ENCODE data around the gene STK11IP. TPM values are rescaled to one million over a fixed set of nuclear protein-coding genes. Genes with fewer than 3 reads are reported as not detected.

The STK11IP gene
- total RNA-seq, 2 experiments from 2014 or later: 23.5 to 26.1 TPM

DNA sequence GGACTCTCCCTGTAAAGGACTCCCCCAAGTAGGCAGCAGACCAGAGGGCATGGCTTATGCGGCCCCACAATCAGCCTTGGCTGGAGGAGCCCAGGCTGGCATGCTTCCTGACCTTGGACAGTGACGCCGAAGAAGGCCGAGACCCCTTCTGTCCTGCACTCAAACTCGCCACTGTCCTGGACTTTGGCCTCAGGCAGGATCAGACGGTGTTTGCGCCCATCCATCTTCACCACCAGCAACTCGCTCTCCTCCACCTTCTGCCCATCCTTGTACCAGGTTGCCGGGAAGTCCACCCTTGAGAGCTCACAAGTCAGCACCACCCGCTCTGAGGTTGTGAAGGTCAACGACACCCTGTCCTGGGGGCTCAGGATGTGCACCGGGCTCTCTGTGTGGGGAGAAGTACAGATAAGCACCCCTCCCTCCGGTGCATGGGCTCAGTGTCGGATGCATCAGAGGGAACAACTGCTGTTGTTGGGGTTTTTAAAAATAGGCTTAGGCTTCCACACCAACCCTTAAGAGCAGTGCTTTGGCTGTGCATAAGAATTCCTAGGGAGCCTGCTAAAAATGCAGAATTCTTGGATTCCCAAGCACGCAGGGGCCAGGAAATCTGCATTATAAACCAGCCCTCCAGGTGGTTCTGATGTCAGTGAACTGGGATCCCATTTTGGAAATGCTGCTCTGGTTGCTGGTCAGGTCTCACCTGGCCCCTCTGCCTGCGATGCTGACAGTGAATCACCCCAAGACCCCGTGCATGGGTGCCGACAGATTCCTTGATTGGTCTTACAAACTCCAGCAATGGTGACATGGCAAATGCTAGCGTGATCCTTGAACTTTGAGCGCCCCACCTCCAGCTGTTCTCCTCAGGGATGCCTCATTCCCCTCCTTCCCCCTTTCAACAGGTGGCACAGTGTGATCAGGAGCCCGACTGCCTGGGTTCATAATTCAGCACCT is 32.3 kb upstream of the STK11IP start:
- intact Hi-C loops (cut with DNase I, micrococcal nuclease): no loop called here
- DNase-seq (no peak), ATAC-seq (no peak)
- H3K27me3 Mint-ChIP-seq: peaks cover 20% of the 10 kb centered on the region
- H3K4me3 Mint-ChIP-seq: no peak overlapping the region
- no peaks in the 10 kb centered on the region for H3K4me1 Mint-ChIP-seq
- H3K27ac Mint-ChIP-seq: no peak overlapping the region
- H3K9me3 Mint-ChIP-seq (ENCODE audit: low read depth): no peaks in the 10 kb centered on the region
- H3K36me3 Mint-ChIP-seq (ENCODE audit: low read depth): no peaks in the 10 kb centered on the region
- ChIA-PET CTCF (interaction anchor here (0.9 kb wide), 1 partner anchor 18 kb away, joined by 4 read pairs; no protein-coding TSS in a partner anchor), POLR2A (no interaction called here)

DNA sequence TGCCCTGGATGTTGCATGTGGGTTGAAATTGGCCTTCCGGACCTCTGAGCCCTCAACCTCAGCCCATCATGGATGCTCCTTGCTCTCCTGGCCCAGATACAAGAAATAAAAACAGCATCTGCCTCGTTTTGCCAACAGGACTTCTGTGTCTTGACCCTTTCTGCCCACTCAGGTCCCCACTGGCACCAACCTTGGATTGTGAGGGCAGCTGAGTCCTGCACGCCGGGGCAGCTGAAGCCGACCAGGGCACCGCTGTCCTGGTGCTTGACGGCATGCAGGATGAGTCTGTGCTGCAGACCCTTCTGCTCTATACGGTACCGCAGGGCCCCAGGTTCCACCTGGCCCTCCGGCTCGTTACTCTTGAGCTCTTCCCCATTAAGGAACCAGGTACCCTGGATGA is 31.0 kb upstream of the STK11IP start:
- DNase-seq (no peak), ATAC-seq (no peak)
- H3K4me3 Mint-ChIP-seq: no peak overlapping the region
- H3K4me1 Mint-ChIP-seq: no peaks in the 10 kb centered on the region
- no peaks in the 10 kb centered on the region for H3K9me3 Mint-ChIP-seq (ENCODE audit: low read depth)
- no peaks in the 10 kb centered on the region for H3K36me3 Mint-ChIP-seq (ENCODE audit: low read depth)
- no peak overlapping the region for H3K27ac Mint-ChIP-seq
- H3K27me3 Mint-ChIP-seq: peaks cover 20% of the 10 kb centered on the region
- intact Hi-C loops (cut with DNase I, micrococcal nuclease): no loop called here
- ChIA-PET CTCF (no interaction called here), POLR2A (no interaction called here)

DNA sequence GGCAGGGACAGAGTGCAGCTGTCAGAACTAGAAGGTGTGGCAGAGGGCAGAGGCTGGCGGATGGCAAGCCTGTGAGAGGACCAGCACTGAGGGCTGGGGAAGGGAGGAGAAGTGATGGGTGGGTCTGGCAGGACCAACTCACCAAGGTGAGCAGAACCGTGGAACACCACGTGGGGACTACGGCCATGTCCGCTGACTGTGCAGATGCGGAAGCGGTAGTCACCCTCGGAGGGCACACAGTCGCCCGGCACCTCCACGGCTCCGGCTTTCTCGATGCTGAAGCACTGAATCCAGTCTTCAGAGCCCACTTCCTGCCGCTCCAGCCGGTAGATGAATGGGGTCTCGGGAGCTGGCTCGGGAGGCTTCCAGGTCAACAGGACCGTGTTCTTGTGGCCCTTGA is 30.5 kb upstream of the STK11IP start:
- ATAC-seq (no peak), DNase-seq (no peak)
- ChIA-PET CTCF (no interaction called here), POLR2A (no interaction called here)
- peaks cover 25% of the 10 kb centered on the region for H3K27me3 Mint-ChIP-seq
- no peaks in the 10 kb centered on the region for H3K36me3 Mint-ChIP-seq (ENCODE audit: low read depth)
- no peaks in the 10 kb centered on the region for H3K9me3 Mint-ChIP-seq (ENCODE audit: low read depth)
- H3K4me1 Mint-ChIP-seq: no peaks in the 10 kb centered on the region
- no peak overlapping the region for H3K27ac Mint-ChIP-seq
- no peak overlapping the region for H3K4me3 Mint-ChIP-seq
- intact Hi-C loops (cut with DNase I, micrococcal nuclease): no loop called here

DNA sequence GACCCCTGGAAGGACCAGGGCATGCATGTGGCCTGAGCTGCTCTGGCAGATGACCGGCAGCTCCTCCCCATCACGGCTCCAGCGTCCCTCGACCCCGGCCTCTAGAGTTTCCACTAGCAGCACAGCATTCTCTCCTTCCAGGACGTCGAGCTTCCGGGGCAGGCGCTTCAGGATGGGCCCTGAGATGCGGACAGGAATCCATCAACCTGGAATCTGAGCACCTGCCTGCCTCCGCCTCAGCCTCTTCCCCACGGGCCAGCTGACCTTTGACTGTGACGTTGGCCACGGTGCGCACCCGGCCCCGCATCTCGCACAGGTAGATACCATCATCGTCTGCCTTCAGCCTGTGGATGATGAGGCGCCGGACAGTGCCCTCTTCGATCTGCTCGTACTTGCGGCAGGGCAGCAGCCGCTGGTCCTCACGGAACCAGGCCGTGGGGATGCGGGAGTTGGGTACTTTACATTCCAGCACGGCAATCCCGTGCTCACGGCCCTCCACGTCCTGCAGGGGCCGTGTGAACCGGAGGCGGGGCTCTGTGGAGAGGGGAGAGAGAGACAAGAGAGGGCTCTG is 29.8 kb upstream of the STK11IP start:
- CTCF ChIA-PET: no interaction called here

DNA sequence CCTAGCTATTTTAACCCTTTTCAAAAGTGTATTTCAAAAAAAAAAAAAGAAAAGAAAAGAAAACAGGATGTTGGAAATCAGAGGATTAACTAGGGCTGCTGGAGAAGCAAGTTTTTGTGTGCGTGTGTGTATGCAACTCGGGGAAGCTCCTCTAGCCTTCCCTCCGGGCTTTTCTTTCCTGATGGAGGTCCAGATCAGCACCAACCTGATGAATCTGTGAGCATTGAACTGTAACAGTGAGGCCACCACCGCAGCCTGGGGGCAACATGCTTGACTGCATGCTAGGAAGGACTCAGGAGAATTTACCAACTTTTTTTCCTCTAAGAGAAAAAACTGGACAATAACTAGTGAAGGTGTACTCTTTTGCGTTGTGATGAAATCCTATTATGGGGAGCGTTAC is 28.6 kb upstream of the STK11IP start:
- Mint-ChIP-seq H3K27ac (no peak overlapping the region), H3K4me3 (no peak overlapping the region), H3K4me1 (no peaks in the 10 kb centered on the region), H3K9me3 (ENCODE audit: low read depth) (no peaks in the 10 kb centered on the region), H3K36me3 (ENCODE audit: low read depth) (no peaks in the 10 kb centered on the region), H3K27me3 (peaks cover 28% of the 10 kb centered on the region)
- intact Hi-C loops (cut with DNase I, micrococcal nuclease): no loop called here
- POLR2A ChIA-PET: no interaction called here
- DNase-seq (no peak), ATAC-seq (no peak)
- CTCF ChIA-PET: interaction anchor here (0.7 to 1.0 kb wide), 2 partner anchors 9 to 28 kb away, joined by 3 to 4 read pairs; partner anchors contain the start of gene STK11IP

More for the DNA sequence above, 29.8 kb upstream of the STK11IP start:
- H3K27me3 Mint-ChIP-seq: peaks cover 26% of the 10 kb centered on the region
- no peaks in the 10 kb centered on the region for H3K9me3 Mint-ChIP-seq (ENCODE audit: low read depth)
- POLR2A ChIA-PET: no interaction called here
- DNase-seq (no peak), ATAC-seq (no peak)
- H3K36me3 Mint-ChIP-seq (ENCODE audit: low read depth): no peaks in the 10 kb centered on the region
- H3K27ac Mint-ChIP-seq: no peak overlapping the region
- intact Hi-C loops (cut with DNase I, micrococcal nuclease): no loop called here
- no peak overlapping the region for H3K4me3 Mint-ChIP-seq
- no peaks in the 10 kb centered on the region for H3K4me1 Mint-ChIP-seq

DNA sequence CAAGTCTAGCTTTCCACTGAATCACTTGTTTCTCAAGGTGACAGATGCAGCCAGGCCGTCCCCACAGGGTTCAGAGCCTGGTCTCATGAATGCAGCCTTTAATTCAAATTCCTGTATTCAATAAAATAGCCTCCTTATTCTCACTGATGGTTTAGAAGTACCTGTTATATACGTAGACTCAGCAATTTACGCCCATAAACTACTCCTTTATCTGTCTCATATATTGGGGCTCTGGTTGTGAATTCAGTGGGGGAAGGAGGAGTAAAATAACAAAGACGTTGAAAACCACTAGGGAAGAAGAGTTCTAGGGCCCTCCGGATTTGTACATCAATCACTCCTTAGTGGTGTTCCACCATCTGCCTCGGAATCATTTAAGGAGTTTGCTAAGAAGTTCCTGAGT is 28.0 kb upstream of the STK11IP start:
- Mint-ChIP-seq H3K4me1 (no peaks in the 10 kb centered on the region), H3K4me3 (no peak overlapping the region), H3K27ac (no peak overlapping the region), H3K27me3 (peaks cover 28% of the 10 kb centered on the region), H3K36me3 (ENCODE audit: low read depth) (no peaks in the 10 kb centered on the region), H3K9me3 (ENCODE audit: low read depth) (no peaks in the 10 kb centered on the region)
- ATAC-seq (no peak), DNase-seq (no peak)
- CTCF ChIA-PET: interaction anchor here (1.0 kb wide), 1 partner anchor 28 kb away, joined by 3 read pairs; the partner anchor contains the start of gene STK11IP
- intact Hi-C loops (cut with DNase I, micrococcal nuclease): loop anchor here in 1 of 2 experiments (2.0 kb wide), 1 partner anchor 27 kb away; the partner anchor contains the start of gene STK11IP
- POLR2A ChIA-PET: no interaction called here

DNA sequence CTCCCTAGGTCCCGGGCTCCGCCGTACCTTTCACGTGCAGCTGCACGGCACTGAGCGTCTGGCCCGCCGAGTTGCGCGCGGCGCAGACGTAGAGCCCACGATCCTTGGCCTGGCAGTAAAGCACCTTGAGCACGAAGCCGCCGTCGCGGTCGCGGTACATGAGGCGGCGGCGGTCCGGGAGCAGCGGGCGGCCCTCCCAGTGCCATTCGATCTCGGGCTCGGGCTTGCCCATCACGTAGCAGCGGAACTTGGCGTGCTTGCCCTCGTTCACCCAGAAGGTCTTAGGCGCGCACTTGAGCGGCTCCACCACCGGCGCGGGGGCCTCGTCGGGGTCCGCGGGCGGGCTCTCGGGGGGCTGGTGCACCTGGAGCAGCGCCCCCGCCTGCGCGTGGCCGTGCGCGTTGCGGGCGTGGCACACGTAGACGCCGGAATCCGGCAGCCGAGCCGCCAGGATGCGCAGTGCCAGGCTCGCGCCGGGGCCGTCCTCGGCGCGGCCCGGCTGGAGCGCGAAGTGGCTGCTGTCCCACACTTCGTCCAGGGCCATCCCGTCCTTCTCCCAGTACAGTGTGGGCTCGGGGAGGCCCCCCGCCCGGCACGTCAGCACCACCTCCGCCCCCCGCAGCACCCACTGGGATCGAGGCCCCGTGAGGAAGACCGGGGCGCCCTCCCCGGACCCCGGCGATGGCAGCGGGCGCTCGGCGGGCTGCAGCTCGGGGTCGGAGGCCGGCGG is 27.3 kb upstream of the STK11IP start:
- H3K36me3 Mint-ChIP-seq (ENCODE audit: low read depth): no peaks in the 10 kb centered on the region
- DNase-seq: peak; percentile 34
- peaks cover 30% of the 10 kb centered on the region for H3K27me3 Mint-ChIP-seq
- ChIA-PET POLR2A (no interaction called here), CTCF (interaction anchor here (0.5 to 1.2 kb wide), 2 partner anchors 11 to 27 kb away, joined by 3 to 5 read pairs; no protein-coding TSS in a partner anchor)
- intact Hi-C loops (cut with DNase I, micrococcal nuclease): loop anchor here in 1 of 2 experiments (2.0 kb wide), 1 partner anchor 26 kb away; the partner anchor contains the start of gene STK11IP
- peak; percentile 70 for ATAC-seq
- no peaks in the 10 kb centered on the region for H3K9me3 Mint-ChIP-seq (ENCODE audit: low read depth)
- peak overlapping the region; percentile 43 for H3K4me3 Mint-ChIP-seq
- no peaks in the 10 kb centered on the region for H3K4me1 Mint-ChIP-seq
- no peak overlapping the region for H3K27ac Mint-ChIP-seq

DNA sequence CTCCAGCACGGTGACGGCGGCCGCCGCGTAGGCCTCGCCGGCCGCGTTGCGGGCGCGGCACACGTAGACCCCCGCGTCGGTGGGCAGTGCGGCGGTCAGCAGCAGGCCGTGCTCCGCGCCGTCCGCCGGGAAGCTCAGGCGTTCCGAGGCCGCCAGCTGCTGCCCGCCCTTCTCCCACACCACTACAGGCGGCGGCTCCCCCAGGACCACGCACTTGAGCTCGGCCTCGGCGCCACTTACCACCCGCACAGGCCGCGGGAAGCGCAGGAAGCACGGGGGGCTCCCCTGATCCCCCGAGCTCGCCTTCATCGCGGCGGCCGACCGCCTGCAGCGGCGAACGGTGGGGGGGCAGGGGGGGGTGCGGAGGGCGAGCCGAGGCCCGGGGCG is 26.7 kb upstream of the STK11IP start:
- Mint-ChIP-seq H3K36me3 (ENCODE audit: low read depth) (no peaks in the 10 kb centered on the region), H3K27me3 (peaks cover 32% of the 10 kb centered on the region), H3K9me3 (ENCODE audit: low read depth) (no peaks in the 10 kb centered on the region), H3K4me3 (peak overlapping the region; percentile 43), H3K4me1 (no peaks in the 10 kb centered on the region), H3K27ac (no peak overlapping the region)
- intact Hi-C loops (cut with DNase I, micrococcal nuclease): loop anchor here in 1 of 2 experiments (2.0 kb wide), 1 partner anchor 26 kb away; the partner anchor contains the start of gene STK11IP
- DNase-seq: no peak
- CTCF ChIA-PET: interaction anchor here (0.5 to 1.4 kb wide), 5 partner anchors 10 to 72 kb away, joined by 3 to 6 read pairs (median 3); no protein-coding TSS in a partner anchor
- POLR2A ChIA-PET: interaction anchor here (0.5 kb wide), 1 partner anchor 22 kb away, joined by 9 read pairs; no protein-coding TSS in a partner anchor
- peak; percentile 28 for ATAC-seq

DNA sequence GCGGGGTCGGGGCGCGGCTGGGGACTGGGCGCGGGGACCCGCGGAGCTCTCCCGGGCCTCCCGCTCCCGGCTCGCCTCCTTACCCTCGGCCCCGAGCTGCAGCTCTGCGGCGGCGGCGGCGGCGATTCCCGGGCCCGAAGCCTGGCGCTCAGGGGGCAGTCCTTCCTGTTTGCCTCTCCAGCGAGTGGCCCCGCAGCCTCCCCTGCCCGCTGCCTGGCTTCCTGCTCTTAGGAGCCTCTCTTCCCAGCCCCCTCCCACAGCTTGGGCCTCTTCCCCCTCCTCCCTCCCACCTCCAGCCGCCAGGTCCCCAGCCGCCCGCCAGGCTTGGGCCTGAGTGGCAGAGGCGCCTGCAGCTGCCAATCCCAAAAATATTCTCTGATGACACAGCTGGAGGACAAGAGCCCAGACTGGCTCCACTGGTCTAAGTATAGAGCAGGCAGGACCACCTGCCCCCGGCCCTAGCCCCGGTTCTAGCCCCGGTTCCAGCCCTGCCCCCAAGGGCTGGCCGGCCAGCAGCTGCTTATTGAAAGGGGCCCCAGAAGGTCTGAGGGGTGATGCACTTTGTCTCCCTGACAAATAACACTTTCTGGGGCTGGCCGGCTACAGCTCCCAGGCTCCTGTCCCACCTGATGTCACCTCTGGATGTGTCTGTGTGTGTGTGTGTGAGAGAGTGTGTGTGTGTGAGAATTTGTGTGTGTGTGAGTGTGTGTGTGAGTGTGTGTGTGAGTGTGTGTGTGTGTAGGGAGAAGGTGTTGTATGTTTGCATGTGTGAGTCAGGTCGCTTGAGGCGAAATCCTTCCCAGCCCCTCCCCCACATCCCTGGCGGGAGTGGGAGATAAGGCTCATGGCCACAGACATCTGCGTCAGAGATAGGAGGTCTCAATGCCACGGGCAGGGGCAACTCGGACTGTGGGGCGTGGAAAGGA is 26.1 kb upstream of the STK11IP start, which contains the start of gene OBSL1:
Gene OBSL1, minus strand, starts transcription at position 229 of the 926 bp plus-strand sequence. CDS start 307 bp downstream, outside the sequence.
- CTCF ChIA-PET: interaction anchor here (0.5 to 1.4 kb wide), 6 partner anchors 11 to 71 kb away, joined by 3 to 6 read pairs (median 3); partner anchors contain the start of gene CHPF
- H3K4me1 Mint-ChIP-seq: no peaks in the 10 kb centered on the region
- no peak within 1 kb of the TSS for H3K27ac Mint-ChIP-seq
- intact Hi-C loops (cut with DNase I, micrococcal nuclease): loop anchor here in 1 of 2 experiments (2.0 kb wide), 1 partner anchor 25 kb away; the partner anchor contains the start of gene STK11IP
- POLR2A ChIA-PET: interaction anchor here (0.5 kb wide), 1 partner anchor 22 kb away, joined by 9 read pairs; no protein-coding TSS in a partner anchor
- H3K36me3 Mint-ChIP-seq (ENCODE audit: low read depth): no peaks in the 10 kb centered on the region
- peaks cover 32% of the 10 kb centered on the region for H3K27me3 Mint-ChIP-seq
- no peaks in the 10 kb centered on the region for H3K9me3 Mint-ChIP-seq (ENCODE audit: low read depth)
- ATAC-seq (no peak), DNase-seq (peak; percentile 21)
- peak within 1 kb of the TSS; percentile 43 for H3K4me3 Mint-ChIP-seq

DNA sequence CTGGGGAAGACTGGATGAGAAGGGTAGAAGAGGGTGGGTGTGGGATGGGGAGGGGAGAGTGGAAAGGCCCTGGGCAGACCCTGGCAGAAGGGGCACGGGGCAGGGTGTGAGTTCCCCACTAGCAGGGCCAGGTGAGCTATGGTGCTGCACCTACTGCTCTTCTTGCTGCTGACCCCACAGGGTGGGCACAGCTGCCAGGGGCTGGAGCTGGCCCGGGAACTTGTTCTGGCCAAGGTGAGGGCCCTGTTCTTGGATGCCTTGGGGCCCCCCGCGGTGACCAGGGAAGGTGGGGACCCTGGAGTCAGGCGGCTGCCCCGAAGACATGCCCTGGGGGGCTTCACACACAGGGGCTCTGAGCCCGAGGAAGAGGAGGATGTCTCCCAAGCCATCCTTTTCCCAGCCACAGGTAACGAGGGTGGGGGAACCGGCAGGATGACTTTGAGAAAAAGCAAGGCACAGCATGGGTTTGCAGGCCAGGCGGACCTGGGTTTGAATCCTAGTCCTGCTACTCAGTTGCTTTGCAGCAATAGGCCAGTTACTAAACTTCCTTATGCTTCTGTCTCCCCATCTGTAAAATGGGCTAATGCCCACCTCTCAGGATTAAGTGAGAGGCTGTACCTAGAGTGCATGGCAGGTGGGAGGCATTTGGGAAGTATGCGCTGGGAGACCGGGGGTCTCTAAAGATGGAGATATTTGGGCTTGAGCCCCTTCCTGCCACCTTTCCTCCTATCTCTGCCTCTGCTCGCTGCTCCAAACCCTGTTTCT is 25.2 kb upstream of the STK11IP start, which contains the start of gene INHA:
Gene INHA, plus strand, starts transcription at position 74 of the 765 bp plus-strand sequence. Its CDS starts 65 bp downstream, at position 139.
- Mint-ChIP-seq H3K9me3 (ENCODE audit: low read depth) (no peaks in the 10 kb centered on the region), H3K4me1 (no peaks in the 10 kb centered on the region), H3K27ac (no peak within 1 kb of the TSS), H3K36me3 (ENCODE audit: low read depth) (no peaks in the 10 kb centered on the region), H3K4me3 (no peak within 1 kb of the TSS), H3K27me3 (peaks cover 34% of the 10 kb centered on the region)
- DNase-seq: no peak
- CTCF ChIA-PET: interaction anchor here (0.7 to 1.4 kb wide), 2 partner anchors 12 to 29 kb away, joined by 3 to 6 read pairs; partner anchors contain the start of gene CHPF
- intact Hi-C loops (cut with DNase I, micrococcal nuclease): no loop called here
- ATAC-seq: no peak
- POLR2A ChIA-PET: no interaction called here

Data from activated CD4-positive, alpha-beta T cell treated with anti-CD3 and anti-CD28 coated beads for 36 hours (primary cell).